GM10266 (cell line): Measurements from ENCODE around the gene MMRN2.
"Not testable (repeated sequence)": the region's sequence is repeated elsewhere in the genome, so short reads cannot be mapped to it uniquely, and the experiment has no call there.

Experiments used
- DNase-seq: peaks from one replicate; pipeline ENCODE4 v3.0.0; 2012; ENCODE audit errors: extremely low spot score
- CTCF ChIP-seq: IDR thresholded peaks from 2 replicates; pipeline ENCODE4 v1.5.1; 2012; ENCODE audit warnings: mild to moderate bottlenecking, low read depth; ENCODE audit not compliant: control insufficient read depth, insufficient read depth; ENCODE audit errors: missing control alignments

The MMRN2 gene

GRCh38 chr10:86981716-86982115, 24.3 kb upstream of the MMRN2 start:
- no peak for DNase-seq
- TF ChIP-seq CTCF: no peak

GRCh38 chr10:86981020-86981419, 23.6 kb upstream of the MMRN2 start:
- DNase-seq: not testable (repeated sequence)

- DNase-seq: no peak
- TF ChIP-seq CTCF: no peak
Measured at GRCh38 chr10:86979977-86980448, 22.6 kb upstream of the MMRN2 start.

- no peak for TF ChIP-seq CTCF
- DNase-seq: no peak
Measured at GRCh38 chr10:86979296-86979818, 21.9 kb upstream of the MMRN2 start.

GRCh38 chr10:86978457-86978856, 21.0 kb upstream of the MMRN2 start:
- not testable (repeated sequence) for DNase-seq

- no peak for TF ChIP-seq CTCF
- DNase-seq: no peak
Measured at GRCh38 chr10:86976362-86977056, 19.1 kb upstream of the MMRN2 start.

GRCh38 chr10:86974484-86974883, 17.1 kb upstream of the MMRN2 start:
- no peak for TF ChIP-seq CTCF
- no peak for DNase-seq

- no peak for DNase-seq
- no peak for TF ChIP-seq CTCF
Measured at GRCh38 chr10:86972613-86973380, 15.4 kb upstream of the MMRN2 start.
